HepG2 (cell line): Measurements from ENCODE around the gene DAPK3. TPM values are rescaled to one million over a fixed set of nuclear protein-coding genes. Genes with fewer than 3 reads are reported as not detected.
"Not testable (repeated sequence)": the region's sequence is repeated elsewhere in the genome, so short reads cannot be mapped to it uniquely, and the experiment has no call there.

Experiments used
- ATAC-seq: fragments of 200-7000 bp; cut with Tn5 transposase; 3 replicates; pipeline ENCODE4 v1.9.1; 2020; ENCODE audit warnings: mild to moderate bottlenecking, moderate library complexity
- BruUV-seq: library from RNA; stranded (reverse); fragments of 400-500 nt; replicated peaks from 2 replicates; lab custom pipeline; 2021; lab: Mats Ljungman, UMichigan
- CTCF ChIA-PET: fragments of 300-600 bp; formaldehyde crosslinking; extraction: SDS; loops from one replicate; lab custom pipeline; 2021; ENCODE audit warnings: low total read pairs, inconsistent platforms, low intra/inter-chr PET ratio; lab: Yijun Ruan, JAX
- POLR2A ChIA-PET: fragments of 350-600 bp; sonication (Branson Sonifier 250); formaldehyde crosslinking; loops from one replicate; lab custom pipeline; 2020; ENCODE audit warnings: antibody characterized with exemption, inconsistent platforms; lab: Yijun Ruan, JAX
- DNase-seq: peaks from one replicate; pipeline ENCODE4 v3.0.0-alpha.2; 2015; ENCODE audit warnings: low spot score
- FAIRE-seq: peaks from 3 replicates; lab custom pipeline; 2011; peaks lifted over from hg19 to GRCh38; lab: Jason Lieb, UNC
- H2AFZ ChIP-seq: one replicate; pipeline ENCODE4 v1.6.1; 2011; ENCODE audit warnings: low read length, inconsistent platforms
- H3K27ac ChIP-seq: fragments of 300-600 bp; 3 replicates; pipeline ENCODE4 v1.8.0; 2011; ENCODE audit warnings: mixed run types, mild to moderate bottlenecking, mixed read lengths, low read length, inconsistent platforms; ENCODE audit not compliant: insufficient read depth; ENCODE audit errors: extremely low read length
- H3K27me3 ChIP-seq, 2 experiments: fragments of 200-600 bp in 1 of 2; 2 replicates in 1 of 2; 3 replicates in 1 of 2; pipeline versions ENCODE4 v1.6.0 to v1.8.0; 2011; ENCODE audit warnings: low read length in 2 of 2, mild to moderate bottlenecking in 2 of 2, moderate library complexity in 2 of 2, inconsistent platforms in 1 of 2; ENCODE audit not compliant: insufficient read depth in 2 of 2, control insufficient read depth in 1 of 2
- H3K36me3 ChIP-seq, 2 experiments: fragments of 200-600 bp in 1 of 2; replicated peaks in 1 of 2; 2 replicates in 1 of 2; 3 replicates in 1 of 2; pipeline versions ENCODE4 v1.5.1 to v1.8.0; 2011; ENCODE audit warnings: low read length in 2 of 2, inconsistent platforms in 1 of 2; ENCODE audit not compliant: insufficient read depth in 2 of 2, control insufficient read depth in 1 of 2
- H3K4me1 ChIP-seq: 2 replicates; pipeline ENCODE4 v1.5.1; 2012; ENCODE audit warnings: low read length, inconsistent platforms; ENCODE audit not compliant: insufficient read depth
- H3K4me2 ChIP-seq: 2 replicates; pipeline ENCODE4 v1.6.0; 2011; ENCODE audit warnings: low read depth, low read length, inconsistent platforms
- H3K4me3 ChIP-seq, 3 experiments: fragments of 200-600 bp in 1 of 3; sonication (generic), shearing (Covaris generic) in 1 of 3; replicated peaks in 1 of 3; 2 replicates each; pipeline ENCODE4 v1.5.1; 2011 to 2016; ENCODE audit warnings: low read length in 3 of 3, inconsistent platforms in 2 of 3, low read depth in 2 of 3, mild to moderate bottlenecking in 2 of 3, control low read depth in 1 of 3, mixed read lengths in 1 of 3; ENCODE audit not compliant: insufficient read depth in 1 of 3
- H3K79me2 ChIP-seq: one replicate; pipeline ENCODE4 v1.6.1; 2011; ENCODE audit warnings: low read length, inconsistent platforms; ENCODE audit not compliant: insufficient read depth
- H3K9ac ChIP-seq: 2 replicates; pipeline ENCODE4 v1.6.0; 2011; ENCODE audit warnings: mild to moderate bottlenecking, low read depth, low read length, inconsistent platforms; ENCODE audit not compliant: insufficient read depth
- H3K9me3 ChIP-seq: 2 replicates; pipeline ENCODE4 v1.5.1; 2012; ENCODE audit warnings: mild to moderate bottlenecking, low read length
- H4K20me1 ChIP-seq: 2 replicates; pipeline ENCODE4 v1.6.0; 2011; ENCODE audit warnings: inconsistent platforms, mild to moderate bottlenecking, low read length, moderate library complexity; ENCODE audit not compliant: insufficient read depth
- ATF7 ChIP-seq, 2 experiments: fragments of 450-650 bp in 1 of 2; sonication (generic) in 1 of 2; formaldehyde crosslinking in 1 of 2; IDR thresholded peaks; 2 replicates each; pipeline versions ENCODE4 v1.4.0 to v1.6.1; 2016 to 2020; ENCODE audit warnings: antibody characterized with exemption in 1 of 2, mild to moderate bottlenecking in 1 of 2, missing genetic modification reagents in 1 of 2
- JUNB ChIP-seq: sonication (generic); formaldehyde crosslinking; IDR thresholded peaks from 2 replicates; pipeline ENCODE4 v1.8.0; 2022; ENCODE audit warnings: missing genetic modification reagents, mild to moderate bottlenecking, borderline replicate concordance
- MAFG ChIP-seq: sonication (generic); formaldehyde crosslinking; IDR thresholded peaks from 2 replicates; pipeline ENCODE4 v1.5.1; 2020; ENCODE audit warnings: mild to moderate bottlenecking, missing genetic modification reagents
- MBD4 ChIP-seq: IDR thresholded peaks from 2 replicates; pipeline ENCODE4 v1.6.1; 2012; ENCODE audit warnings: low read length, inconsistent platforms, borderline replicate concordance
- THYN1 ChIP-seq: sonication (generic); formaldehyde crosslinking; IDR thresholded peaks from 2 replicates; pipeline ENCODE4 v1.8.1; 2023; ENCODE audit warnings: low read depth, mild to moderate bottlenecking, moderate library complexity, missing genetic modification reagents, borderline replicate concordance
- ZBTB7A ChIP-seq: sonication (generic); formaldehyde crosslinking; IDR thresholded peaks from 2 replicates; pipeline ENCODE4 v1.8.0; 2022; ENCODE audit warnings: mild to moderate bottlenecking, missing genetic modification reagents
- ZNF572 ChIP-seq: sonication (generic); formaldehyde crosslinking; IDR thresholded peaks from 2 replicates; pipeline ENCODE4 v1.5.1; 2020; ENCODE audit warnings: mild to moderate bottlenecking, missing genetic modification reagents
- ZNF678 ChIP-seq: sonication (generic); formaldehyde crosslinking; IDR thresholded peaks from 2 replicates; pipeline ENCODE4 v1.4.0; 2020; ENCODE audit warnings: mild to moderate bottlenecking, missing genetic modification reagents
- WGBS: methylation state at CpG from one replicate; pipeline ENCODE4 v1.1.6; 2017; ENCODE audit warnings: low lambda C conversion rate; 5-methylcytosine and 5-hydroxymethylcytosine counted together
- in situ Hi-C: cut with HindIII; loops from 2 replicates; pipeline ENCODE4 v1.10.0; 2017; ENCODE audit warnings: low pct_unique_long_range_greater_than_20kb; ENCODE audit not compliant: extremely low pct_ligation_motif_present
- intact Hi-C: fragments of 100-400 bp; cut with micrococcal nuclease; formaldehyde crosslinking; loops from one replicate; pipeline ENCODE4 v1.10.0; 2022; ENCODE audit not compliant: unreplicated experiment
- polyA plus RNA-seq, 8 experiments: library from polyadenylated mRNA; depleted of rRNA in 3 of 8; stranded (reverse) in 7 of 8; unstranded in 1 of 8; fragments of >200 nt; fragmentation: Illumina TruSeq in 4 of 8; extraction: Trizol in 4 of 8; gene quantifications; 2 replicates each; pipeline versions ENCODE4 v1.2.1 to v1.2.3, GENCODE V29; 2011 to 2016; ENCODE audit warnings: low read depth in 4 of 8, missing spikeins in 1 of 8, mixed read lengths in 1 of 8; ENCODE audit not compliant: insufficient read depth in 1 of 8
- total RNA-seq, 5 experiments: library from RNA; depleted of rRNA; stranded (reverse); fragments of >200 nt; fragmentation: Illumina TruSeq; extraction: Trizol; gene quantifications; 2 replicates each; pipeline ENCODE4 v1.2.3, GENCODE V29; 2016; ENCODE audit warnings: low read depth in 1 of 5
- TF ChIP-seq, protein P1 (sequence below): sonication (generic); formaldehyde crosslinking; IDR thresholded peaks from 2 replicates; pipeline ENCODE4 v1.5.0; 2020; ENCODE audit warnings: mild to moderate bottlenecking, missing genetic modification reagents, borderline replicate concordance

Gene DAPK3
- total and polyA plus RNA-seq, 2 of the 13 experiments (the other 11 are each of a cell fraction or from before 2014, with no cell fraction given): 30.5 to 37.3 TPM

GRCh38 chr19:3955276-3955675 is 15.6 kb downstream of the DAPK3 start:
- DNase-seq; H3K79me2 ChIP-seq; H3K9me3 ChIP-seq; H3K27me3 ChIP-seq; H3K9ac ChIP-seq; H3K27ac ChIP-seq; intact Hi-C loops; BruUV-seq; FAIRE-seq; H4K20me1 ChIP-seq; H2AFZ ChIP-seq; H3K4me1 ChIP-seq; CTCF ChIA-PET; H3K36me3 ChIP-seq; in situ Hi-C loops; ATAC-seq; H3K4me3 ChIP-seq; H3K4me2 ChIP-seq; TF ChIP-seq ATF7 (CRISPR knock-in tag; IDR thresholded peaks at IDR 0.05): not testable (repeated sequence)
- POLR2A ChIA-PET: interaction anchor here (3.7 kb wide), 1 partner anchor 14 kb away, joined by 18 read pairs; no protein-coding TSS in a partner anchor
- 84% methylated on average over 13 of the region's 13 CpGs for WGBS
- TF ChIP-seq ATF7 (IDR thresholded peaks at IDR 0.05): peak; percentile 65

- Histone ChIP-seq H2AFZ (no peak overlapping the region), H3K9me3 (no peaks in the 10 kb centered on the region), H3K79me2 (no peaks in the 10 kb centered on the region), H3K4me1 (peaks cover 6% of the 10 kb centered on the region; the same call in 1 of the 2 replicates), H3K36me3 (peaks cover 0 to 4% of the 10 kb centered on the region in 2 experiments; a peak in 1 of 5 replicates), H4K20me1 (no peaks in the 10 kb centered on the region), H3K9ac (no peak overlapping the region), H3K4me3 (no peak overlapping the region), H3K4me2 (no peak overlapping the region), H3K27ac (no peak overlapping the region), H3K27me3 (peaks cover 0 to 7% of the 10 kb centered on the region in 2 experiments; a peak in 2 of 5 replicates)
- intact Hi-C loops: no loop called here
- ATAC-seq (no peak), DNase-seq (no peak), FAIRE-seq (no peak)
- ChIA-PET POLR2A (no interaction called here), CTCF (no interaction called here)
- 79% methylated on average over 7 of the region's 12 CpGs for WGBS
- BruUV-seq: no TSS peak
- in situ Hi-C loops: no loop called here
- TF ChIP-seq JUNB (CRISPR knock-in tag) (no peak), ZBTB7A (CRISPR knock-in tag) (no peak), ZNF572 (no peak), MBD4 (no peak), THYN1 (CRISPR knock-in tag) (no peak), ZNF678 (CRISPR knock-in tag) (no peak), MAFG (CRISPR knock-in tag) (no peak)
- TF ChIP-seq, protein P1, sequence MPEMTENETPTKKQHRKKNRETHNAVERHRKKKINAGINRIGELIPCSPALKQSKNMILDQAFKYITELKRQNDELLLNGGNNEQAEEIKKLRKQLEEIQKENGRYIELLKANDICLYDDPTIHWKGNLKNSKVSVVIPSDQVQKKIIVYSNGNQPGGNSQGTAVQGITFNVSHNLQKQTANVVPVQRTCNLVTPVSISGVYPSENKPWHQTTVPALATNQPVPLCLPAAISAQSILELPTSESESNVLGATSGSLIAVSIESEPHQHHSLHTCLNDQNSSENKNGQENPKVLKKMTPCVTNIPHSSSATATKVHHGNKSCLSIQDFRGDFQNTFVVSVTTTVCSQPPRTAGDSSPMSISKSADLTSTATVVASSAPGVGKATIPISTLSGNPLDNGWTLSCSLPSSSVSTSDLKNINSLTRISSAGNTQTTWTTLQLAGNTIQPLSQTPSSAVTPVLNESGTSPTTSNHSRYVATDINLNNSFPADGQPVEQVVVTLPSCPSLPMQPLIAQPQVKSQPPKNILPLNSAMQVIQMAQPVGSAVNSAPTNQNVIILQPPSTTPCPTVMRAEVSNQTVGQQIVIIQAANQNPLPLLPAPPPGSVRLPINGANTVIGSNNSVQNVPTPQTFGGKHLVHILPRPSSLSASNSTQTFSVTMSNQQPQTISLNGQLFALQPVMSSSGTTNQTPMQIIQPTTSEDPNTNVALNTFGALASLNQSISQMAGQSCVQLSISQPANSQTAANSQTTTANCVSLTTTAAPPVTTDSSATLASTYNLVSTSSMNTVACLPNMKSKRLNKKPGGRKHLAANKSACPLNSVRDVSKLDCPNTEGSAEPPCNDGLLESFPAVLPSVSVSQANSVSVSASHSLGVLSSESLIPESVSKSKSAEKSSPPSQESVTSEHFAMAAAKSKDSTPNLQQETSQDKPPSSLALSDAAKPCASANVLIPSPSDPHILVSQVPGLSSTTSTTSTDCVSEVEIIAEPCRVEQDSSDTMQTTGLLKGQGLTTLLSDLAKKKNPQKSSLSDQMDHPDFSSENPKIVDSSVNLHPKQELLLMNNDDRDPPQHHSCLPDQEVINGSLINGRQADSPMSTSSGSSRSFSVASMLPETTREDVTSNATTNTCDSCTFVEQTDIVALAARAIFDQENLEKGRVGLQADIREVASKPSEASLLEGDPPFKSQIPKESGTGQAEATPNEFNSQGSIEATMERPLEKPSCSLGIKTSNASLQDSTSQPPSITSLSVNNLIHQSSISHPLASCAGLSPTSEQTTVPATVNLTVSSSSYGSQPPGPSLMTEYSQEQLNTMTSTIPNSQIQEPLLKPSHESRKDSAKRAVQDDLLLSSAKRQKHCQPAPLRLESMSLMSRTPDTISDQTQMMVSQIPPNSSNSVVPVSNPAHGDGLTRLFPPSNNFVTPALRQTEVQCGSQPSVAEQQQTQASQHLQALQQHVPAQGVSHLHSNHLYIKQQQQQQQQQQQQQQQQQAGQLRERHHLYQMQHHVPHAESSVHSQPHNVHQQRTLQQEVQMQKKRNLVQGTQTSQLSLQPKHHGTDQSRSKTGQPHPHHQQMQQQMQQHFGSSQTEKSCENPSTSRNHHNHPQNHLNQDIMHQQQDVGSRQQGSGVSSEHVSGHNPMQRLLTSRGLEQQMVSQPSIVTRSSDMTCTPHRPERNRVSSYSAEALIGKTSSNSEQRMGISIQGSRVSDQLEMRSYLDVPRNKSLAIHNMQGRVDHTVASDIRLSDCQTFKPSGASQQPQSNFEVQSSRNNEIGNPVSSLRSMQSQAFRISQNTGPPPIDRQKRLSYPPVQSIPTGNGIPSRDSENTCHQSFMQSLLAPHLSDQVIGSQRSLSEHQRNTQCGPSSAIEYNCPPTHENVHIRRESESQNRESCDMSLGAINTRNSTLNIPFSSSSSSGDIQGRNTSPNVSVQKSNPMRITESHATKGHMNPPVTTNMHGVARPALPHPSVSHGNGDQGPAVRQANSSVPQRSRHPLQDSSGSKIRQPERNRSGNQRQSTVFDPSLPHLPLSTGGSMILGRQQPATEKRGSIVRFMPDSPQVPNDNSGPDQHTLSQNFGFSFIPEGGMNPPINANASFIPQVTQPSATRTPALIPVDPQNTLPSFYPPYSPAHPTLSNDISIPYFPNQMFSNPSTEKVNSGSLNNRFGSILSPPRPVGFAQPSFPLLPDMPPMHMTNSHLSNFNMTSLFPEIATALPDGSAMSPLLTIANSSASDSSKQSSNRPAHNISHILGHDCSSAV (CRISPR knock-in tag): no peak
Measured at GRCh38 chr19:3954107-3954506, 16.8 kb downstream of the DAPK3 start.
